HG03571 (cell line): ENCODE results near the gene CASP6.

ENCODE experiments used
- ATAC-seq: cut with Tn5 transposase; IDR thresholded peaks from one replicate; pipeline ENCODE4 v1.9.1; 2021; ENCODE audit not compliant: unreplicated experiment

The CASP6 gene

DNA sequence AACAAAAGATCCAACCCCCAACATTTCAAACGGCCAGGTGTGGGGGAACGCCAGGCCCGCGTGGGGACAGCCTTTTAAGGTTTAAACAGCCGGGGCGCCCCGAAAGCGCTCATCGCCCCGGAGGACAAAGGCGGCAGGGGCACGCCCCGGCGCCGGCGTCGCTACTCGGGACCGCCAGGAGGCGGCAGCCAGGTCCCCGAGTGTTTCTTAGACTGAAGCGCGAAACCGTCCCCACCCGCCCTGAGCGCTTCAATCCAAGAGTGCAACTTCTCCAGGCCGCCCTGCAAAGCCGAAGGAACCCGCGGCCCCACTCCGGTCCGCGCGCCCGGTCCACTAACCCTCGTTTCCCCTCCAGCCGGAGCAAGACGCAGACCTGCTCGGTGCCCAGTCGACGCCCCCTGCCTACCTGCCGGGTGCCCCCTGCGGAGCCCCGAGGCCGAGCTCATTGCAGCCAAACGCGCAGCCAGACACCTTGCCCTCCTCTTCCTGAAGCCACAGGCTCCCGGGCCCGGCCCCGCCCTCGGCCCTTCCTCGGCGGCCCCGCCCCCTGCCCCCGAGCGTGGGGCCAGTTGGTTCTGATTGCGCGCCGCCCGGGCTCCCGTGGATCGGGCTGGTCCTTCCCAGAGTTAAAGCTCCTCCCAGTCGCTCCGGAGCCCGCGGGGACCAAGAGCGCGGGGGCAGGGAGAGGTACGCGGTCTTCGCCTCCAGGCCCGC is at the start of gene CASP6:
CASP6 (minus strand) TSS at position 496 of the 714 bp plus-strand sequence; CDS start at position 446, 50 bp downstream.
- peak; percentile 65 for ATAC-seq

DNA sequence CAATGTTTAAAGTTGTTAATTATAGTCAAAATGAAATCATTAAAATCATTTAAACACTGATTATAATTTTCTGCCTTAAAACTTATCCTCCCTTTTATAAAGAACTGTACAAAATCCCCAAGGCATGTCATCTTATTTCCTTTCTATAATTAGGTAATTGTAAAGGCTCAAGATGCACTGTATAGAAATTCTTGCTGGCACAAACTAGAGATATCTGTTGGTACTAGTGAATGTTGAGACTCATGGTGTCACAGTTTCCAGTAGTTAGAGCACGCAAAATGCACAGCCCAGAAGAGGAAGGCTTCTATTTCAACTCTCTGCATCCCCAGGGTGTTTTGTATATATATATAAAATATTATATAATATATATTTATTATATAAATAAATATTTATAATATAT is 49.3 kb upstream of the CASP6 start:
- ATAC-seq = no peak

DNA sequence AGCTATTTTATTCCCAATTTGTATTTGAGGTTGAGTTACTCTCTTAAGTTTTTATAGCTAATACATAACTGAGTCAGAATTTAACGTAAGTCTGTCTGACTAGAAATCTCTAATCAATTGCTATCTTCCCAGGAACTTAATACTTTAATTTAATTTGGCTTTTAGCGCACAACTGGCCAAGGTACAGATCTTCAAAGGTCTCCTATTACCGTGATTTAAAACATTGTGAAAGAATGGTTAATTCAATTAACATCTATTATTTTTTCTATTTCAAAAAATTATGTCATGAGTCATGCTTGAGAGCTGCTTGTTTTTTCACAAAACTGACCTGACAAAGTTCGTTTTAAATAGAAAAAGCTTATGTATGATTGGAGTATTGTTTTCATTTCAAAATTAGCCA is 48.6 kb upstream of the CASP6 start:
- no peak for ATAC-seq

DNA sequence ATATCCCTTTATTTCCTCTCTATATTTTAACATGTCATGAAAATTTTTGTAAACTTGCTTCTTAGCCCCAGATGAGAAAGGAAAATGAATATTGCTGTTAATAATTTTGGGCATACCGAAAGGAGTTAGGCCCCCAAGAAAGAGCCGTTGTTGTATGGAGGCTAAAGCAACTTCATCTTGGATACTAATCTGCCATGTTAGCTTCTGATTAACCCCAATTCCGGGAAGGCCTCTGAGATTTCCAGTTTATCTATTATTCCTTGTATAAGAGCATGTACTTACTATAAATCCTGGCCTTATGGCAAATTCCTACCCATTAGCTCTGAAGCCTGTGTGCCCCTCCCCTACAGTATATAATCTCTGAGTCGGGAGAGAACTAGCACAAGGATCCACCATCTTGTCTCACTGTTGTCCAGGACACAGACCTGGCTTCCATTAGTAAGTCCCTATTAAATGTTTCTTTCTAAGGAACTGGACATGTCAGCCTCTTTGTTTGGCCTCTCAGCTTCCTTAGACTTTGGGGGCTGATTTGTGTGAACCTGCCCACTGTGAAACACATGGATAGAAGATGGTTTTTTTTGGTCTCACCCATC is 47.5 kb upstream of the CASP6 start:
- no peak for ATAC-seq

DNA sequence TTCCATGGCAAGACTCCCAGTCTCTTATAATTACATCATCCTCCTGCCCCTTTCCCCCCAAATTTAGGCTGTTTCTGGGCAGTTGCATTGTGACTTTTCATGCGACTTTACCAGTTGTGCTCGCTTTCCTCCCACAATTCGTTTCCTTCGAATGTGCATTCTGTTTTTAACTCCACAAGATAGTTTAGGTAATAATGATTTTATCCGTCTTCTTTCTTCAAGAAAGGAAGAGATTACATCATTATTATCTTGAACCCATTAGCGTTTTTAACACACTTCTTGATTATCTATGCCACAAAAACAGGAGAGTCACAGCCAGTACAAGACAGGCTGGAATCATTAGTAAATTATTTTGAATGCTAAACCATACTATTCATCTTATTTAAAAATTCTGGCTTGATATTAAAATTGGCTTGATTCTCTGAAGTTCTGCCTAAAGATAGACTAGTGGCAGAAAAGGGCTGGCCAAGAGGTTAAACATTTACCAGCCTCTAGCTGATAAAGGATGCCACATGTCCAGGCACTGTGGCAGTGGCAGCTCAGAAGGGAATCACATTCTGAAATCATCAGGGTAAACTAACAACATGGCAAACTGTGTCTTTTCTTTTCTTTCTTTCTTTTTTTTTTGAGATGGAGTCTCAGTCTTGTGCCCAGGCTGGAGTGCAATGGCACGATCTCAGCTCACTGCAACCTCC is 46.3 kb upstream of the CASP6 start:
- no peak for ATAC-seq

DNA sequence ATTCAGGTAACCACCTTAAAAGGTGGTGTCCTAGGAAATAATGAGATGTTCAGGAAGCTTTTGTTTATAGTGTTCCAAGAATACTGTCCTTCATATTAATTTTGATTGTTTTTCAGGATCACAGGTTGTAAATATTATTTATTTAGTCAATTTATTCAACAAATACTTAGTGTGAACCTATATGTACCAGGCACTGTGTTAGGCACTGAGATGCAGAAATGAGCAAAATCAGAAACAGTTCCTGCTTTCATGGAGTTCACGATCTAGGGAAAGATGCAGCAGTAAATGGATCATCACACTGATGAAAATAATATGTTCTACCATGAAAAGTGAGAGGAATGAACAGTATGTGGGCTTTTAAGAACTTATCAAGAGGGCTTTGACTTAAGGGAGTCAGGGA is 44.9 kb upstream of the CASP6 start:
- no peak for ATAC-seq

DNA sequence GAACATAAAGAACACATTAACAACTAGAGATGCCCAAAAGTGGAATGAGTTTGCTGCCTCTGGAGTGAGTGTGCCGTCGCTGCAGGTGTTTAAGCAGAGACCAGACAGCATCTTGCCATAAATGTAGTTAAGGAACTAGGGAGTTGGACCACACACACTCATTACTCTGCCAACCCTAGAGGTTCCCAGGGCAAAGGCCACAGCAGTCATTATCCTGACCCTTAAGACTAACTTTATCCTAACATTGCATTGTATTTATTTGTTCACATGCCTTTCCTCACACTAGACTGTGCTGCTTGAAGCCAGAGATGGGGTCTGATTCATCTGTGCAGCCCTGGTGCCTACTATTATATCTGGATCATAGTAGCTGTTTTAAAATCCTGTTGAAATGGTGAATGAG is 43.5 kb upstream of the CASP6 start:
- ATAC-seq = no peak

DNA sequence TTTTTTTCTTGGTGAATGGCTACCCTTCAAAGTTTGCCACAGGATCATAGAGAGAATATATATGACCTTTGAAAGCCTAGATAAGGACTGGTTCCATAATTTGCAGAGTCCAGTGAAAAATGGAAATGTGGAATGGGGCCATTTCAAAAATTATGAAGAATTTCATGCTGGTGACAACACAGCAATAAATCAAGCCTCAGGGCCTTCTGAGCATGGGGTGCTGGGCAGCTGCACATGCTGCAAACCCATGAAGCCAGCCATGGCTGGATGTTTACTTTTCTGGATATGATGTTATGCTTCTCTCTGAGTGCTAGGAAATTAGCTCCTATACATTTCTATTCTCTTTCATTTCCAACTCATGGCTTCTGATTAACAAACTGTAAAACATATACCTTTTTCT is 42.6 kb upstream of the CASP6 start:
- ATAC-seq = no peak

DNA sequence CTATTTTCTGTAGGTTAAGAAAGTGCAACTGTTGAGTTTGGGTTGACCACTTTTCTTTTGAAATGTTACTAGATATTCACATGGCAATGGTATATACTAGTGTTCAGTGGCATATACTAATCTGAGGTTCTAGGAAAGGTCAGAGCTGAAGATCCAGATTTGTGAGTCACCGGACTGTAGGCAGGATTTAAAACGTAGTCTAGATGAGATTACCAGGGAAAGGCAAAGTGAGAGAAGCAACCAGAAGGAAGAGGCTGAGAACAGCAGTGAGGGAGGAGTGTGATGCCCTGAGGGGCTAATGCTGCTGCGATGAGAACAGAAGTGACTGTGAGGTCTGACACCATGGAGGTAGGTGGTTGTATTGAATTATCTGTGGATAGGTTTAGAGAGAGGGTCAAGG is 36.3 kb upstream of the CASP6 start:
- ATAC-seq = no peak

DNA sequence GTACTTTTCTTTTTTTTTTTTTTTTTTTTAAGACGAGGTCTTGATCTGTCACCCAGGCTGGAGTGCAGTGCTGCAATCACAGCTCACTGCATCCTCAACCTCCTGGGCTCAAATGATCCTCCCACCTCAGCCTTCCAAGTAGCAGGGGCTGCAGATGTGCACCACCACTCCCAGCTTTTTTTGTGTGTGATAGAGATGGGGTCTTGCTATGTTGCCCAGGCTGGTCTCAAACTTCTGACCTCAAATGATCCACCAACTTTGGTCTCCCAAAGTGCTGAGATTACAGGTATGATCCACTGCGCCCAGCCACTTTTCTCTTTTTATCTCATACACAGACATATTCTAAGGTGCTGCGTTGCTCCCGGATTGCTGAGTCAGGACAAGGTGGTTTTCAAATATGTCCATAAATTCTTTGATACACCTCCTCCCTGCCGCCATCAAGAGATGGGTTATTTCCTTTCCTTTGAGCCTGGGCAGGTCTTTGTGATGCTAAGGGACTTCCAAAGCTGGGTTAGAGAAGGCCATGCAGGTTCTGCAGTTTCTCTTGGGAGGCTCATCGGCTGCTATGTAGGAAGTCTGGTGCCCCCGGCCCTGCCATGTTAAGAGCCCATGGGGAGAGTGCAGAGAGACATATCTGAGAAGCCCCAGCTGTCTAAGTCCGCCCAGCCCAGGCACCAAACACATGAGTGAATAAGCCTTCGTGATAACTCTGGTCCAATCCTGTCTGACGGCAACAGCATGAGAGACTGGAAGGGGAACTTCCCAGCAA is 35.0 kb upstream of the CASP6 start:
- ATAC-seq = no peak

DNA sequence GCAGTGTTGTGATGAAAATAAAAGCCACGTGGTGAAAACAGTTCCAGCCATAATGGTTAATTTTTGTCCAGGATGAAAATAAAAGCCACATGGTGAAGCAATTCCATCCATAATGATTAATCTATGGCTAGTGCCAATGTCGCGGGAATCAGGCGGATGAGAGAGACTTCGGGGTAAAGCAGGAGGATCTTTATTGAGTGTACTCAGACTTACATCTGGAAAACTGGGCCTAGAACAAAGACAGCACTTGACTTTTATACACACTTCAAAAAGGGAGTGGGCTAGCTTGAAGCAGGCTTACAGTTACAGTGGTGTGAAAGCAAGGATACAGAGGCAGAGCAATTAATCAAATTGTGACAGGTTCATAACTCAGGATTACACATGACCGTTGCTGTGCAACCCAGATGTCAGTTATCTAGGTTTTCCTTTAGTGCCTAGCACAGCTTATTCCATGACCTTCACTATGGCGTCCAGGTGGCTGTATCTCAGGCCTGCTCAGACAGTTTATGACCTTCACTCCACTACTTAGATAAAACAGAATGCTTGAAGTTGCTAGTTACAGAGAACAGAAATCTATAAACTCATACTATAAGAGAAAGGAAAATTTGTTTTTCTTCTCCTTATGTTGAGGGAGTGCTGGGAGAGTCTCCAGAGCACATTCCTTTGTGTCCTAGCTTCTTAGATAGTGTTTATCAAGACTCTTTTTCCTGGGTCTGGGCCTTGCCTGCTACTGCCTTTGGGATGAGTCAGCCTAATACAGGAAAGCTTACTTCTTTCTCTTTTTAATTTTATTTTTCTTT is 32.5 kb upstream of the CASP6 start:
- no peak for ATAC-seq

DNA sequence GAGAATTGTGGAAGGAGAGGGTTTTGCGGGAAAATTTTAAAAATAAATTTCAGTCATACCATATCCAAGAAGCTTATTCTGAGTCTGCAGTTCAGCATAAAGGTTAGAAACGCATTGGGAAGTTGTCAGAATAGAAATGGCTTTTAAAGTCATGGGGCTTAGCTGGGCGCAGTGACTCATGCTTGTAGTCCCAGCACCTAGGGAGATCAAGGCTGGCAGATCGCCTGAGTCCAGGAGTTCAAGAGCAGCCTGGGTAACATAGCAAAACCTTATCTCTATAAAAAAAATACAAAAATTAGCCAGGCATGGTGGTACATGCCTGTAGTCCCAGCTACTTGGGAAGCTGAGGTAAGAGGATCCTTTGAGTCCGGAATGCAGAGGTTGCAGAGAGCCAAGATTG is 30.5 kb upstream of the CASP6 start:
- ATAC-seq = no peak

DNA sequence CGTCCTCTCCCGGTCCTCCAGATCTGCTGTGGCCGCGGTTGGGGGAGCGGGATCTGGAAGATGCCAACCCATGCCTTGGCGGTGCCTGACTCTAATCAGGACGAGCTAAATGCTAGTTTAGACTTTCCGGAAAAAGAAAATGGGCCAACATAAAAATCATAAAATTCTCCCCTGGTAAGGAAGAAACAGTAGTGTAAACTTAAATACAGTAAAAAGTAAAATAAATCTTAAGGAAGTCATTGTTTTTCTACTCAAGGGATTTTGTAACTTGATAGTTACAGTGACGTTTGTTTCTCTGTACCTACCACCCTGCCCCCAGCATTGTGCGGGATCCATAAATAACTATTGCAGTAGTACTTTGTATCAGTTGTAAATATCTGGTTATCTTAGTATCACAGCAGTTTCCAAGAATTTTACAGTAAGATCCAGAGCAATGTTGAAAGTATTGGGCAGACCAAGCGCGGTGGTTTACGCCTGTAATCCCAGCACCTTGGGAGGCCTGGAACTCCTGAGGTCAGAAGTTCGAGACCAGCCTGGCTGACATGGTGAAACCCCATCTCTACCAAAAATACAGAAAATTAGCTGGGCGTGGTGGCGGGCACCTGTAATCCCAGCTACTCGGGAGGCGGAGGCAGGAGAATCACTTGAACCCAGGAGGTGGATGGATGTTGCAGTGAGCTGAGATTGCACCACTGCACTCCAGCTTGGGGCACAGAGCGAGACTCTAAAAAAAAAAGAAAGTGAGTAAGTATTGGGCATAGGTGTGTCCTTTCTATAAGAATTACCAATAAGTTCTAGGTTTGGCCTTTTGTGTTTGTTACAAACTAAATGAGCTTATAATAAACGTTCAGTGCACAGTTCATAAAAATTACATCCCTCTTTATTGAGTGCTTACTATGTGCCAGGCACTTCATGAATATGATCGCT is 27.6 kb upstream of the CASP6 start:
- ATAC-seq = no peak

DNA sequence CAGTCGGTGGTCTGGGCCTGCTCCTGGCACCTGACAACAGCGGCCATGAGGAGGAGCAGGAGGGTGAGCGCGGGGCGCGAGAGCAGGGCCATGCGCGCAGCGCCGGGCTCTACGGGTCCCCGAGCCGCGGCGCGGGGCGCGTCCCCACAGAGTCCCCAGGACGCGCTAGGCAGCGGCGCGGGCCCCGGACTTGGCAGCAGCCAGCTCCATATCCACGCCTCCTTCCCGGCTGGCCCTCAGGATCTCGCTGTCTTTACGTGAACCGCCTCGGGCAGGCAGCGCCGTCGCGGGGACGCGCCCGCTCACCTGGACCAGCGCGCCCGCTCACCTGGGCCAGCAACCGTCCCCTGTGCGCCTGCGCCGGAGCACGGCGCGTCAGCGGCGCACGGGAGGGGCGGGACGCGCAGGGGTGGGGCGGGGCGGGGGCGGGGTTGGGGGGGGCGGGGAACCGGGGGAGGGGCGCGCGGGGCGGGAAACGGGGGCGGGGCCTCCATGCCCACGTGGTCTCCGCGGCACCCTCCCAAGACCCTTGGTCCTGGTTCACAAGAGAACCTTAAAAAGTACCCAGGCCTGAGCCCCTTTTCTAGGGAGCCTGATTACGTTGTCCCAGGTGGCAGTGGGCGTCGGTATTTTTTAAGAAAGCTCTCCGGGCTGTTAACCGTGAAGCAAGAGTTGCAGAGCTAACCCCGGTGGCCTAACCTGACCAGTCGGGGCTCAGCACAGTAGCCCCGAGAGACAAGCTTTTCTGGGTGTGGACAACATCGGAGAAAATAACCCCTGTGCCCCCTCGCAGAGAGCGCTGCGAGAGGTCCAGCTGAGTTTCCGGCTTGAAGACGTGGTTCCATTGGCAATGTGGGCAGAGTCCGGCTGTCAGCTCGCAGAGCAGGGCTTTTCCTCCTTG is 26.7 kb upstream of the CASP6 start, which contains the start of gene PLA2G12A:
PLA2G12A (minus strand) TSS at position 353 of the 901 bp plus-strand sequence; CDS start at position 92, 261 bp downstream.
- ATAC-seq = peak; percentile 74

DNA sequence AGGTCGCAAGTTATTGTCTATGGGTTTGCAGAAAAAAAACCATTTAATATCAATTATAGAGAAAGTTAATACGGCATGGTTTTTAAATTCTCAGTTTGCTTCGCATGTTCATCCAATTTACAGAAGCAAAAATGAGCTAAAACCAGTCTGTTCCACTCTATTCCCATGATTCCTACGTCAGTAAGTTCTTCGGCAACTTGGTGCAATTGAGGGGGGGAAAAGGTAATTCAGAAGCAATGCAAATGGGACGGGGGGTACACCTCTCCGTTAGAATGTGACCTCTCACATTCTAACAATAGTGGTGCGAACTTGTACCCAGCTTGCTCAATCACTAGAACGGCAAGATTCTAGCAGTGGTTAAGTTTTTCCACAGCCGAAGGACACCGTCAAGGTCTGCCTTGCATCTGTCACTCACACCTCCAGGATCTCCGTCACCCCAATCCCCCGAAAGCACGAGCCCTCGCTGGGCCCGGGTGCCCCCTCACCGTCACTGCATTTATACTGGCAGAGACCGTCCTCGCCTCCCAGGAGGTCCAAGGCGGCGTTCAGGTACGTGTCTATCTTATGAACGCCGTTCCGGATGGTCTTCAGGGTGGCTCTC is 26.0 kb upstream of the CASP6 start:
- no peak for ATAC-seq

DNA sequence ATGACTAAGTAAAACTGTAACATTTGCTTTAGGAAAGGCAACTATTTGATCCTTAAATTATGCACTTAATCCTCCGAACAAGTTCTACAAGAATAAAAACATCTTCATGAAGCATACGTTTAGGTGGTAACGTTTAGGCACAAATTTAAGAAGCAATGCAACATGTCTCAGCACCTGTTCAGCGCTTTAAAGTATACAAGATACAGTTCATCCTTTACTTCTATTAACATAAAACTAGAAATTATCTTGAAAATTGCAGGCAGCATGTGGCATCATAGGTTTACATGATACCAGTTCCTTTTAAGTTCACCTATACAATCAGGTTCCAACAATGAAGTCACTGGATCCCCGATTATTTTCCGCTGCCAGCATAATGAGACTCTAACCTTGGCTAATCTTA is 25.1 kb upstream of the CASP6 start:
- no peak for ATAC-seq

DNA sequence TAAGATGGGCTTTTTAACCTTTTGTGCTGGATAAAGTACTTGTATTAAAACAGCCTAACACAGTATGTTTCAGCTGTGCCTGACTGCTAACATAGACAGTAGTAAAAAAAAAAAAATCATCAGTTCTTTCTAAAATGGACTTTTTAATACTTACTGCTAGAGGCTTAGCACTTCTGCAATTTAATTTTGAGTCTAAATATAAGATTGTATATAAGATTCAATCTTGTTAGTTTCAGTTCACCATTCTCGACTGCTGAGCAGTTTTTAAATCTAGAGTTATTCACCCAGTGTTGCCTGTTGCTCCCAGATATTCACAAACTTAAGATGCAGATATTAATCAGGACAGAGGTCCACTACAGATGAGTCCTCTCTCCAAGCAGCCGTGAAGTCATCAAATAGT is 19.9 kb upstream of the CASP6 start:
- ATAC-seq = no peak

DNA sequence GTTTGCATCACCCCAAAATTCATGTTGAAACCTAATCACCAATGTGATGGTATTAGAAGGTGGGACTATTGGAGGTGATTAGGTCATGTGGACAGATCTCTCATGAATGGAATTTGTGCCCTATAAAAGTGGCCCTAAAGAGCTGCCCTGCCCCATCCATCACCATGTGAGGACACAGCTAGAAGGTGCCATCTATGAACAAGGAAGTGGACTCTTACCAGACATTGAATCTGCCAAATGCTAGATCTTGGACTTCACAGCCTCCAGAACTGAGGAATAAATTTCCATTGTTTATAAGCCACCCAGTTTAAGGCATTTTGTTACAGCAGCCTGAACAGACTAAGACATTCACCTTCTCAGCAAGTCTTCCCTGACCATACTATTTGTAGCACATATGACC is 19.1 kb upstream of the CASP6 start:
- ATAC-seq = no peak
